CD14-positive monocyte (primary cell): ENCODE measurements around the gene CMTR1. TPM values are rescaled to one million over a fixed set of nuclear protein-coding genes. Genes with fewer than 3 reads are reported as not detected.
A peak's percentile ranks its signal among the peaks of the same experiment; 100 is the strongest.

Source experiments
- DNase-seq, 3 donors: peaks; one replicate each; pipeline ENCODE4 v3.0.0-alpha.2; 2011 to 2022
- H2AFZ ChIP-seq: 2 replicates; pipeline ENCODE4 v1.6.0; 2012; ENCODE audit warnings: mild to moderate bottlenecking, low read depth, low read length, inconsistent platforms; ENCODE audit not compliant: insufficient read depth, poor library complexity, severe bottlenecking
- H3K27ac ChIP-seq, 2 donors: 1 replicate in 1 of 2; 2 replicates in 1 of 2; pipeline ENCODE4 v1.5.1; 2012 to 2013; ENCODE audit warnings: low read length in 2 of 2, control low read depth in 1 of 2, inconsistent platforms in 1 of 2, low read depth in 1 of 2, mild to moderate bottlenecking in 1 of 2
- H3K27me3 ChIP-seq, 2 donors: one replicate each; pipeline versions ENCODE4 v1.6.0 to v1.6.1; 2011 to 2013; ENCODE audit warnings: low read length in 2 of 2; ENCODE audit not compliant: control insufficient read depth in 2 of 2, insufficient read depth in 2 of 2
- H3K36me3 ChIP-seq, 2 donors: replicated peaks in 1 of 2; 1 replicate in 1 of 2; 2 replicates in 1 of 2; pipeline versions ENCODE4 v1.5.1 to v1.6.1; 2012 to 2013; ENCODE audit warnings: low read length in 2 of 2, control low read depth in 1 of 2, inconsistent platforms in 1 of 2, mild to moderate bottlenecking in 1 of 2; ENCODE audit not compliant: insufficient read depth in 2 of 2, control insufficient read depth in 1 of 2
- H3K4me1 ChIP-seq, 2 donors: 1 replicate in 1 of 2; 2 replicates in 1 of 2; pipeline versions ENCODE4 v1.5.1 to v1.6.1; 2012 to 2013; ENCODE audit warnings: low read length in 2 of 2, control low read depth in 1 of 2, inconsistent platforms in 1 of 2, mild to moderate bottlenecking in 1 of 2, moderate library complexity in 1 of 2; ENCODE audit not compliant: insufficient read depth in 2 of 2, control insufficient read depth in 1 of 2
- H3K4me2 ChIP-seq: replicated peaks from 2 replicates; pipeline ENCODE3; 2012; ENCODE audit warnings: low read length, moderate library complexity, mild to moderate bottlenecking; ENCODE audit not compliant: poor library complexity, severe bottlenecking; ENCODE audit errors: extremely low read depth
- H3K4me3 ChIP-seq, 3 experiments: fragments of 200-600 bp in 1 of 3; sonication (generic) in 1 of 3; replicated peaks in 1 of 3; 1 replicate in 2 of 3; 2 replicates in 1 of 3; pipeline ENCODE4 v1.5.1; 2011 to 2013; ENCODE audit warnings: low read length in 3 of 3, mild to moderate bottlenecking in 3 of 3, control low read depth in 2 of 3, low read depth in 2 of 3, inconsistent platforms in 1 of 3, moderate library complexity in 1 of 3
- H3K79me2 ChIP-seq: 2 replicates; pipeline ENCODE4 v1.6.0; 2012; ENCODE audit warnings: mild to moderate bottlenecking, control low read depth, inconsistent platforms, low read length, moderate library complexity; ENCODE audit not compliant: insufficient read depth
- H3K9ac ChIP-seq: 2 replicates; pipeline ENCODE4 v1.6.0; 2017; ENCODE audit warnings: low read length, mild to moderate bottlenecking; ENCODE audit not compliant: insufficient read depth, poor library complexity, severe bottlenecking
- H3K9me3 ChIP-seq, 2 donors: replicated peaks in 1 of 2; 1 replicate in 1 of 2; 2 replicates in 1 of 2; pipeline versions ENCODE4 v1.5.1 to v1.6.1; 2012 to 2013; ENCODE audit warnings: low read length in 2 of 2, control low read depth in 1 of 2; ENCODE audit not compliant: control insufficient read depth in 1 of 2, insufficient read depth in 1 of 2
- H4K20me1 ChIP-seq: 2 replicates; pipeline ENCODE4 v1.6.0; 2012; ENCODE audit warnings: mild to moderate bottlenecking, low read length, control low read depth, moderate library complexity; ENCODE audit not compliant: insufficient read depth
- H3K27ac Mint-ChIP-seq, 7 donors: one replicate each; pipeline ENCODE4 v1.8.0; 2020; ENCODE audit warnings: mild to moderate bottlenecking in 7 of 7, mixed read lengths in 7 of 7, moderate library complexity in 6 of 7, inconsistent platforms in 2 of 7
- H3K27me3 Mint-ChIP-seq, 3 donors: one replicate each; pipeline ENCODE4 v1.8.0; 2021 to 2022; ENCODE audit warnings: low read depth in 3 of 3, mild to moderate bottlenecking in 3 of 3, mixed read lengths in 3 of 3, moderate library complexity in 3 of 3, inconsistent platforms in 1 of 3
- H3K36me3 Mint-ChIP-seq, 2 donors: one replicate each; pipeline ENCODE4 v1.8.0; 2020; ENCODE audit warnings: mixed read lengths in 2 of 2, inconsistent platforms in 1 of 2, mild to moderate bottlenecking in 1 of 2
- H3K4me1 Mint-ChIP-seq: one replicate; pipeline ENCODE4 v1.8.0; 2020; ENCODE audit warnings: mild to moderate bottlenecking, mixed read lengths
- H3K4me3 Mint-ChIP-seq, 2 donors: one replicate each; pipeline ENCODE4 v1.8.0; 2020; ENCODE audit warnings: mild to moderate bottlenecking in 2 of 2, mixed read lengths in 2 of 2, moderate library complexity in 1 of 2
- H3K9me3 Mint-ChIP-seq, 7 donors: one replicate each; pipeline ENCODE4 v1.8.0; 2020 to 2022; ENCODE audit warnings: mixed read lengths in 7 of 7, mild to moderate bottlenecking in 6 of 7, moderate library complexity in 6 of 7, inconsistent platforms in 2 of 7
- CTCF ChIP-seq: fragments of 200-600 bp; IDR thresholded peaks from one replicate; pipeline ENCODE4 v1.8.0; 2022; ENCODE audit warnings: antibody characterized with exemption, mild to moderate bottlenecking
- WGBS: methylation state at CpG from one replicate; pipeline ENCODE4 v1.1.5; 2013; ENCODE audit warnings: missing lambda C conversion rate; ENCODE audit not compliant: insufficient coverage; 5-methylcytosine and 5-hydroxymethylcytosine counted together
- intact Hi-C, 2 donors: fragments of 100-400 bp; cut with micrococcal nuclease; formaldehyde crosslinking; loops; one replicate each; pipeline versions ENCODE4 v1.15.0 to v1.15.1; 2023
- polyA plus RNA-seq, 3 donors: library from polyadenylated mRNA; depleted of rRNA in 1 of 3; unstranded in 2 of 3; stranded (reverse) in 1 of 3; fragments of 300-500 nt in 2 of 3; fragments of >200 nt in 1 of 3; fragmentation: Illumina TruSeq in 2 of 3; gene quantifications; 1 replicate in 2 of 3; 2 replicates in 1 of 3; pipeline ENCODE4 v1.2.3, GENCODE V29; 2012 to 2021

Gene CMTR1
- polyA plus RNA-seq, 3 donors = 12.0 to 32.3 (median 15.3) TPM

DNA sequence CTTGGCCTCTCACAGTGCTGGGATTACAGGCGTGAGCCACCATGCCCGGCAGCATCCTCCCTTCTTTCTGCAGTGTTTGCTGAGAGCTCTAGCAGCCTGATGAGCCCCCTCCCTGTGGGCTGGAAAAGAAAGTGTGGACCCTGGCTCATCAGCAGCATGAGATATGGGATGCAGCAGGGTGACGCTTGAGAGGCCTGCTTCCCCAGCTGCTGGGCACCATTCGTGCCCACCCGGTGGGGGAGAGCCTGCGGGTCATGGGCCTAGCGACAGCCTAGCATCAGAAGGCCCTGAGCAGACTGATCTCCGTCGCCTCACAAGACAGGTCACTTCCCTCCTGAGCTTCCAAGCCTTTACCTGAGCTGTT is 82.7 kb downstream of the CMTR1 start:
- H3K27me3 Mint-ChIP-seq = peaks cover 28 to 60% (median 29%) of the 10 kb centered on the region in 3 donors
- TF ChIP-seq CTCF = no peak
- WGBS = 83% methylated on average over 5 of the region's 9 CpGs
- H3K4me2 ChIP-seq = no peak overlapping the region
- intact Hi-C loops = no loop called here
- no peaks in the 10 kb centered on the region for H3K9me3 ChIP-seq
- H2AFZ ChIP-seq = peak overlapping the region; percentile 73
- peak overlapping the region in 1 of 2 donors; percentile 65 for H3K4me3 Mint-ChIP-seq
- peaks cover 11 to 20% of the 10 kb centered on the region in 2 donors for H3K4me1 ChIP-seq
- no peaks in the 10 kb centered on the region for H3K36me3 Mint-ChIP-seq
- H3K36me3 ChIP-seq = no peaks in the 10 kb centered on the region
- H3K9me3 Mint-ChIP-seq = peaks cover 0 to 5% (median 0%) of the 10 kb centered on the region in 7 donors
- H3K27ac Mint-ChIP-seq = no peak overlapping the region
- H3K27me3 ChIP-seq = peaks cover 0 to 12% of the 10 kb centered on the region in 2 donors
- H3K4me1 Mint-ChIP-seq = peaks cover 29% of the 10 kb centered on the region
- no peak for DNase-seq
- no peak overlapping the region for H3K9ac ChIP-seq
- H4K20me1 ChIP-seq = no peaks in the 10 kb centered on the region
- H3K79me2 ChIP-seq = no peaks in the 10 kb centered on the region
- no peak overlapping the region for H3K27ac ChIP-seq
- H3K4me3 ChIP-seq = no peak overlapping the region

GRCh38 chr6:37516076-37516919 is 83.3 kb downstream of the CMTR1 start:
- peak overlapping the region; percentile 73 for H2AFZ ChIP-seq
- no peak for TF ChIP-seq CTCF
- peaks cover 0 to 16% of the 10 kb centered on the region in 2 donors for H3K27me3 ChIP-seq
- Mint-ChIP-seq H3K36me3 (no peaks in the 10 kb centered on the region), H3K27ac (peak overlapping the region in 1 of 7 donors; percentile 54), H3K4me3 (peak overlapping the region; percentile 9 to 65), H3K4me1 (peaks cover 29% of the 10 kb centered on the region), H3K9me3 (peaks cover 0 to 5% (median 0%) of the 10 kb centered on the region in 7 donors), H3K27me3 (peaks cover 26 to 61% (median 32%) of the 10 kb centered on the region in 3 donors)
- intact Hi-C loops = no loop called here
- H4K20me1 ChIP-seq = no peaks in the 10 kb centered on the region
- no peaks in the 10 kb centered on the region for H3K9me3 ChIP-seq
- H3K36me3 ChIP-seq = no peaks in the 10 kb centered on the region
- peak in 1 of 3 donors; percentile 6 for DNase-seq
- no peak overlapping the region for H3K9ac ChIP-seq
- H3K79me2 ChIP-seq = no peaks in the 10 kb centered on the region
- H3K4me1 ChIP-seq = peaks cover 11 to 20% of the 10 kb centered on the region in 2 donors
- no peak overlapping the region for H3K27ac ChIP-seq
- no peak overlapping the region for H3K4me3 ChIP-seq
- H3K4me2 ChIP-seq = no peak overlapping the region
- WGBS = 5% methylated on average over 13 of the region's 18 CpGs
